Measurements from ENCODE around the gene TMEM14B. TPM values are rescaled to one million over a fixed set of nuclear protein-coding genes. Genes with fewer than 3 reads are reported as not detected.

The TMEM14B gene
- total and polyA plus RNA-seq, 9 of the 15 experiments (the other 6 are each of a cell fraction or from before 2014, with no cell fraction given) = 174 to 862 (median 263) TPM

GRCh38 chr6:10736731-10737130, 10.9 kb upstream of the TMEM14B start:
- no peak for FAIRE-seq
- Histone ChIP-seq H3K79me2 (ENCODE audit: control insufficient read depth, insufficient read depth, low read length) (no peaks in the 10 kb centered on the region), H3K27ac (ENCODE audit: extremely low read depth, low read depth, low read length) (no peak overlapping the region), H3K9ac (ENCODE audit: insufficient read depth in 1 of 2, low read depth in 2 of 2, low read length in 2 of 2) (no peak overlapping the region), H3K4me3 (no peak overlapping the region), H3K36me3 (ENCODE audit: control insufficient read depth, insufficient read depth, low read length) (peaks cover 22% of the 10 kb centered on the region), H3K4me2 (ENCODE audit: insufficient read depth, low read length) (no peak overlapping the region), H3K27me3 (ENCODE audit: control insufficient read depth in 2 of 2, insufficient read depth in 2 of 2, low read length in 2 of 2) (no peaks in the 10 kb centered on the region), H3K9me3 (replicated peaks; ENCODE audit: control insufficient read depth, insufficient read depth, low read depth, low read length) (no peaks in the 10 kb centered on the region), H3K4me1 (replicated peaks in 1 of 2; ENCODE audit: control insufficient read depth in 2 of 2, insufficient read depth in 2 of 2, low read length in 2 of 2) (no peaks in the 10 kb centered on the region), H2AFZ (ENCODE audit: low read depth, low read length) (no peak overlapping the region), H3K9me1 (ENCODE audit: control insufficient read depth, insufficient read depth, low read length) (no peaks in the 10 kb centered on the region), H4K20me1 (replicated peaks; ENCODE audit: control insufficient read depth, insufficient read depth, low read length) (no peaks in the 10 kb centered on the region)
- ChIA-PET POLR2A (interaction anchor here (2.6 to 7.5 kb wide), 2 partner anchors 11 to 13 kb away, joined by 13 to 48 read pairs; partner anchors contain the start of genes TMEM14B and TMEM14C), CTCF (ENCODE audit: low intra/inter-chr PET ratio) (no interaction called here)
- no peak for DNase-seq (ENCODE audit: extremely low read depth in 1 of 4, low spot score in 3 of 4)
- intact Hi-C loops (cut with micrococcal nuclease) (no loop called here), in situ Hi-C loops (cut with MboI) (no loop called here)
- WGBS (ENCODE audit: insufficient coverage, low coverage, missing lambda C conversion rate) = 79% methylated on average over 2 of the region's 2 CpGs
- TF ChIP-seq SIX5 (IDR thresholded peaks at IDR 0.05; ENCODE audit: borderline replicate concordance in 1 of 2, insufficient read depth in 1 of 2, low read depth in 1 of 2, low read length in 2 of 2) = no peak
- no peak for TF ChIP-seq PRPF4 (IDR thresholded peaks at IDR 0.05; ENCODE audit: insufficient read depth, low read depth, low read length, poor library complexity, severe bottlenecking)
- TF ChIP-seq, protein P1, sequence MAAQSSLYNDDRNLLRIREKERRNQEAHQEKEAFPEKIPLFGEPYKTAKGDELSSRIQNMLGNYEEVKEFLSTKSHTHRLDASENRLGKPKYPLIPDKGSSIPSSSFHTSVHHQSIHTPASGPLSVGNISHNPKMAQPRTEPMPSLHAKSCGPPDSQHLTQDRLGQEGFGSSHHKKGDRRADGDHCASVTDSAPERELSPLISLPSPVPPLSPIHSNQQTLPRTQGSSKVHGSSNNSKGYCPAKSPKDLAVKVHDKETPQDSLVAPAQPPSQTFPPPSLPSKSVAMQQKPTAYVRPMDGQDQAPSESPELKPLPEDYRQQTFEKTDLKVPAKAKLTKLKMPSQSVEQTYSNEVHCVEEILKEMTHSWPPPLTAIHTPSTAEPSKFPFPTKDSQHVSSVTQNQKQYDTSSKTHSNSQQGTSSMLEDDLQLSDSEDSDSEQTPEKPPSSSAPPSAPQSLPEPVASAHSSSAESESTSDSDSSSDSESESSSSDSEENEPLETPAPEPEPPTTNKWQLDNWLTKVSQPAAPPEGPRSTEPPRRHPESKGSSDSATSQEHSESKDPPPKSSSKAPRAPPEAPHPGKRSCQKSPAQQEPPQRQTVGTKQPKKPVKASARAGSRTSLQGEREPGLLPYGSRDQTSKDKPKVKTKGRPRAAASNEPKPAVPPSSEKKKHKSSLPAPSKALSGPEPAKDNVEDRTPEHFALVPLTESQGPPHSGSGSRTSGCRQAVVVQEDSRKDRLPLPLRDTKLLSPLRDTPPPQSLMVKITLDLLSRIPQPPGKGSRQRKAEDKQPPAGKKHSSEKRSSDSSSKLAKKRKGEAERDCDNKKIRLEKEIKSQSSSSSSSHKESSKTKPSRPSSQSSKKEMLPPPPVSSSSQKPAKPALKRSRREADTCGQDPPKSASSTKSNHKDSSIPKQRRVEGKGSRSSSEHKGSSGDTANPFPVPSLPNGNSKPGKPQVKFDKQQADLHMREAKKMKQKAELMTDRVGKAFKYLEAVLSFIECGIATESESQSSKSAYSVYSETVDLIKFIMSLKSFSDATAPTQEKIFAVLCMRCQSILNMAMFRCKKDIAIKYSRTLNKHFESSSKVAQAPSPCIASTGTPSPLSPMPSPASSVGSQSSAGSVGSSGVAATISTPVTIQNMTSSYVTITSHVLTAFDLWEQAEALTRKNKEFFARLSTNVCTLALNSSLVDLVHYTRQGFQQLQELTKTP (IDR thresholded peaks at IDR 0.05; ENCODE audit: low read depth in 1 of 2, partially characterized antibody in 2 of 2) = no peak
- no peak for TF ChIP-seq TARDBP (IDR thresholded peaks at IDR 0.05)
- no peak for TF ChIP-seq HNRNPL (IDR thresholded peaks at IDR 0.05; ENCODE audit: low read depth, low read length)
- no peak for TF ChIP-seq ZSCAN32 (CRISPR knock-in tag; IDR thresholded peaks at IDR 0.05)
- TF ChIP-seq PCBP1 (IDR thresholded peaks at IDR 0.05; ENCODE audit: low read depth, low read length, poor library complexity, severe bottlenecking) = no peak
- TF ChIP-seq HES1 (IDR thresholded peaks at IDR 0.05; ENCODE audit: low read depth) = no peak
- no peak for TF ChIP-seq ZC3H8 (IDR thresholded peaks at IDR 0.05)
- BruUV-seq (replicated peaks) = no TSS peak
- no peak for ATAC-seq
